Activated CD4-positive, alpha-beta memory T cell treated with anti-CD3 and anti-CD28 coated beads, Interleukin-2, amount 10 ng/mL, durations not matched to agents 7 days and 5 days (primary cell): ENCODE data around the gene ZNF431. TPM values are rescaled to one million over a fixed set of nuclear protein-coding genes. Genes with fewer than 3 reads are reported as not detected.

ENCODE experiments used
- CTCF ChIA-PET: fragments of 350-600 bp; sonication (Branson Sonifier 250); formaldehyde crosslinking; loops from one replicate; lab custom pipeline; 2021; ENCODE audit warnings: antibody characterized with exemption, inconsistent platforms; lab: Charles Lee
- POLR2A ChIA-PET: fragments of 350-600 bp; sonication (Branson Sonifier 250); formaldehyde crosslinking; loops from one replicate; lab custom pipeline; 2021; ENCODE audit warnings: antibody characterized with exemption; lab: Charles Lee
- DNase-seq: peaks from one replicate; pipeline ENCODE4 v3.0.0-alpha.2; 2020
- H3K27ac Mint-ChIP-seq: one replicate; pipeline ENCODE4 v1.8.0; 2021; ENCODE audit warnings: mild to moderate bottlenecking, mixed read lengths
- H3K27me3 Mint-ChIP-seq: one replicate; pipeline ENCODE4 v1.8.0; 2021; ENCODE audit warnings: mixed read lengths
- H3K36me3 Mint-ChIP-seq: one replicate; pipeline ENCODE4 v1.8.0; 2021; ENCODE audit warnings: low read depth, mixed read lengths
- H3K4me1 Mint-ChIP-seq: one replicate; pipeline ENCODE4 v1.8.0; 2021; ENCODE audit warnings: mixed read lengths
- H3K4me3 Mint-ChIP-seq: one replicate; pipeline ENCODE4 v1.8.0; 2021; ENCODE audit warnings: mild to moderate bottlenecking, mixed read lengths
- H3K9me3 Mint-ChIP-seq: one replicate; pipeline ENCODE4 v1.8.0; 2021; ENCODE audit warnings: mixed read lengths
- total RNA-seq, 2 experiments: library from RNA; stranded (reverse); gene quantifications; one replicate each; pipeline ENCODE4 v1.2.3, GENCODE V29; 2021

Gene ZNF431
- 10 to 100 TPM; 16.1 to 20.5 TPM for total RNA-seq

DNA sequence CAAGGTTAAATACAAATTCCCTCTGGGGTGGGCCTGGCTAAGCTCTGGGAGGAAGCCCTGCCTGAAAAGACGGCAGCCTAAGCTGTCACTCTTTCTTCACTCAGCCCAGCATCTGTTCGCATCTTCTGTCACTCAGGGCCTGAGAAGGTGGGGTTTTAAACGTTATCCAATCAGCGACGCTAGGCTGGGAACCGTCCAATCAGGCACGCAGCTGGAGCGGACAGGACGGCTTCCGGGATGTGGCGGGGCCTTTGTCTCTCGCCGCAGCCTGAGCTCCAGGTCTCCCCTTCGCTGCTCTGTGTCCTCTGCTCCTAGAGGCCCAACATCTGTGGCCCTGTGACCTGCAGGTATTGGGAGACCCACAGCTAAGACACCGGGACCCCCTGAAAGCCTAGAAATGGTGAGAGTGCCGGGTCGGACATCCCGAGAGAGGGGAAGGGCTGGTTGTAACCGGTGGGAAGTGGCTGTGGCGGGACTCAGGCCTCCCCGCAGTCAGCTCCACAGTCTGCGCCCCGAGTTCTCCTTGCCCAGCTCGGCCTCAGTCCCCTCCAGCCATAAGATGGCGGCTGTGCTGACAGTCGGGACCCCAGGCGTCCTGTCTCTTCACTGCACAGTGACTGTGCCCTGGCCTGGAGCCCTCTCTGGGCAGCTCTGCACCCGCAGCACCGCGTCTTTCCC lies at the start of gene ZNF431:
Gene ZNF431, plus strand, starts transcription at position 254 of the 678 bp plus-strand sequence. Its CDS starts 144 bp downstream, at position 398.
- Mint-ChIP-seq H3K27ac (peak within 1 kb of the TSS; percentile 91), H3K9me3 (peaks cover 27% of the 10 kb centered on the region), H3K4me3 (peak within 1 kb of the TSS; percentile 96), H3K4me1 (peaks cover 22% of the 10 kb centered on the region), H3K27me3 (no peaks in the 10 kb centered on the region), H3K36me3 (peaks cover 51% of the 10 kb centered on the region)
- ChIA-PET CTCF (interaction anchor here (0.8 to 1.0 kb wide), 4 partner anchors 64 to 577 kb away, joined by 3 to 4 read pairs (median 3); partner anchors contain the start of gene ZNF429), POLR2A (interaction anchor here (0.7 to 3.1 kb wide), 25 partner anchors 11 to 975 kb away, joined by 3 to 31 read pairs (median 6); partner anchors contain the start of genes ZNF100, ZNF429, ZNF43 and ZNF430)
- peak; percentile 93 for DNase-seq

DNA sequence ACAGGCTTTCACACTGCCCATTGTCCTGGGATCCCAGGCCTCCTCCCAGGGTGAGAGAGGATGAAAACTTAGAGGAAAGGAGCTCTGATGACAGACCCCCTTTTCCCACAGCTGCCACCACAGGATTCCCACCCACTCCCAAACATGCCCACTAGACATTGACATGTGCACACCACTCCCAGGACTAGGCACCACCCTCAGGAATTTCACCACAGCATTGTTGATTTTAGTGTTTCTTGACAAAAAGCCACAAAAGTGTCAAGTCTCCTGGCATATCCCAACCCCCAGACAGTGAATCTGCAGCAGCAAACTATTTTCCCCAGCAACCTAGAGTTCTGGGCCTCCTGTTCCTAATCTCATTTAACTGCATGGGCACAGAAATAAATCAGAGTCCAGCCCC lies 49.7 kb upstream of the ZNF431 start:
- H3K4me1 Mint-ChIP-seq, result peaks cover 3% of the 10 kb centered on the region
- POLR2A ChIA-PET, result interaction anchor here (1.2 kb wide), 2 partner anchors 10 to 50 kb away, joined by 3 read pairs; partner anchors contain the start of genes ZNF431 and ZNF714

DNA sequence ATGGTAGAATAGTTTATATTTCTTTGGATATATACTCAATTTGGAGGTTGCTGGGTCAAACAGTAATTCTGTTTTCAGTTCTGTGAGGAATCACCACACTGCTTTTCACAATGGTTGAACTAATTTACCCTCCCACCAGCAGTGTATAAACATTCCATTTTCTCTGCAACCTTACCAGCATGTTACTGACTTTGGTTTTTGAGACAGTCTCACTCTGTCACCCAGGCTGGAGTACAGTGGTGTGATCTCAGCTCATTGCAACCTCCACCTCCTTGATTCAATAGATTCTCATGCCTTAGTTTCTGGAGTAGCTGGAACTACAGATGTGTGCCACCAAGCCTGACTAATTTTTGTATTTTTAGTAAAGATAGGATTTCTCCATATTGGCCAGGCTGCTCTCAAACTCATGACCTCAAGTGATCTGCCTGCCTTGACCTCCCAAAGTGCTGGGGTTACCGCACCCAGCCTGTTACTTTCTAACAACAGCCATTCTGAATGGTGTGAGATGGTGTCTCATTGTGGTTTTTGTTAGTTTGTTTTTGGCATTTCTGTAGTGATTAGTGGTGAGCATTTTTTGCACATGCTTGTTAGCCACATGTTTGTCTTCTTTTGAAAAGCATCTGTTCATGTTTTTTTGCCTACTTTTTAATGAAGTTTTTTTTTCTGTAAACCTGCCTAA lies 47.4 kb upstream of the ZNF431 start:
- Mint-ChIP-seq H3K4me3 (no peak overlapping the region), H3K27me3 (no peaks in the 10 kb centered on the region), H3K4me1 (peaks cover 3% of the 10 kb centered on the region), H3K36me3 (peaks cover 72% of the 10 kb centered on the region), H3K9me3 (peaks cover 11% of the 10 kb centered on the region), H3K27ac (no peak overlapping the region)
- DNase-seq, result no peak
- CTCF ChIA-PET, result no interaction called here
- POLR2A ChIA-PET, result no interaction called here

More for the DNA sequence above, 49.7 kb upstream of the ZNF431 start:
- DNase-seq, result no peak
- Mint-ChIP-seq H3K9me3 (peaks cover 6% of the 10 kb centered on the region), H3K27me3 (no peaks in the 10 kb centered on the region), H3K36me3 (peaks cover 69% of the 10 kb centered on the region), H3K4me3 (no peak overlapping the region), H3K27ac (no peak overlapping the region)
- CTCF ChIA-PET, result no interaction called here

DNA sequence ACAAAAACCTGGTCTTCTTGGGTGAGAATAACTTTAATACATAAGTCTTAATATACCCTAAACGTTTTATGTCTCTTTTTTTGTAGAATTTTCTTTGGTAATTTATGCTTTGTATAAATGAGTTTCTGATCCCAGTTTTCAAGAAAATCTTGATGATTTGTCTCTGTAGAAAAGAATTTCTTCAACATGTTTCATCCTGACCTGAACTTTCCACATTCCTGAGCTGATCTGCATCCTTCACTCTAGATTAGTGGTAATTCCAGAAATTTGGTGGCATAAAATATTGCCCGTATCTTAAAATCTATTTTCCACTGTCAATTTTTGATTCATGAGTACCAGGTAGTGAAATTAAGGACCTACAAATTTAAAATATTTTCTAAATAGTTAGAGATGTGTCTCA lies 43.5 kb upstream of the ZNF431 start:
- peaks cover 73% of the 10 kb centered on the region for H3K36me3 Mint-ChIP-seq
- CTCF ChIA-PET, result no interaction called here
- no peak overlapping the region for H3K4me3 Mint-ChIP-seq
- POLR2A ChIA-PET, result no interaction called here
- no peak for DNase-seq
- no peak overlapping the region for H3K27ac Mint-ChIP-seq
- H3K9me3 Mint-ChIP-seq, result peaks cover 11% of the 10 kb centered on the region
- peaks cover 13% of the 10 kb centered on the region for H3K4me1 Mint-ChIP-seq
- no peaks in the 10 kb centered on the region for H3K27me3 Mint-ChIP-seq

DNA sequence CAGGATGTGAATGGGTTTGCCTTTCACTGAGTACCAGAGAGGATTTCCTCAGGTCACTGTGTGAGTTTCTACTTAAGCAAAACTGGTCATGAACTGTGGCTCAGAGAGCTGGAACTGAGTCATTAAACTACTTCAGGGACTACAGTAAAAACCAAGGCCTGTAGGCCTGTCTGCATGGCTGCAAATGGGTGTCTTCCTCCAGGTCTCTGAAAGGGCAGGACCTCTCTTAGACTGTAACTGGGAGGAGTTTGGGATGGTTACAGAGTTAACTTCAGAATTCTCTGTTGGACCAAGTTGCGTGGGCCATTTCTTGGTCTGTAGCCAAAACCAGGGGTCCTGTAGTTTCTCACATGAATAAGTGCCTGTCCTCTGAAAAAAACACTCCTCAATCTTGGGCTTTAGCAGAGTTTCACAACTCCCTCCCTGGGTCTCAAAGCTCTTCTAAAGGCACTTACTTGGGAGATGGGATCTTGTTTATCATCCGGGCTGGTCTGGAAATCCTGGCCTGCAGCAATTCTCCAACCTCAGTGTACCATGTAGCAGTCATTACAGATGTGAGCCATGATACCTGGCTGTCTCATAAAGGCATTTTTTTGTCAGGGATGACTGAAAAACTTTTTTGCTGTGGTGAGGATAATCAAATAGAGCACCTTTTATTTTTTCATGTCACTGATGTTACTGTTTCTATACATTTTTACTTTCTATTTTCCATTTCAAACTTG lies 40.2 kb upstream of the ZNF431 start:
- ChIA-PET CTCF (no interaction called here), POLR2A (interaction anchor here (1.5 kb wide), 1 partner anchor 40 kb away, joined by 3 read pairs; the partner anchor contains the start of gene ZNF431)
- Mint-ChIP-seq H3K27me3 (no peaks in the 10 kb centered on the region), H3K36me3 (peaks cover 75% of the 10 kb centered on the region), H3K9me3 (peaks cover 5% of the 10 kb centered on the region), H3K4me3 (no peak overlapping the region), H3K27ac (no peak overlapping the region), H3K4me1 (peaks cover 10% of the 10 kb centered on the region)
- DNase-seq, result no peak

DNA sequence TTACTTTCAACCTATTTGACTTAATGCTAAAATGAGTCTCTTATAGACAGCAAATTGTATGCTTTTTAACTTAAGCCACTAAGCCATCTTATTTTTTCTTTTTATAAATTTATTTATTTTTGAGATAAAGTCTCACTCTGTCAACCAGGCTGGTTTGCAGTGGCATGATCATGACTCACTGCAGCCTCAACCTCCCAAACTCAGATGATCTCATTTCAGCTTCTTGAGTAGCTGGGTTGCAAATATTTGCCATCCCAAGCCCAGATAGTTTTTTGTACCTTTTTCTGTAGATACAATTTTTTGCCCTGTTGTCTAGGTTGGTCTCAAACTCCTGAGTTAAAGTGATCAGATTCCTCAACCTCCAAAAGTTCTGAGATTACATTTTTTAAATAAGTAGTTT lies 32.7 kb upstream of the ZNF431 start:
- Mint-ChIP-seq H3K9me3 (peaks cover 27% of the 10 kb centered on the region), H3K4me1 (no peaks in the 10 kb centered on the region), H3K27me3 (no peaks in the 10 kb centered on the region), H3K36me3 (peaks cover 86% of the 10 kb centered on the region), H3K4me3 (no peak overlapping the region), H3K27ac (no peak overlapping the region)
- ChIA-PET POLR2A (no interaction called here), CTCF (no interaction called here)
- DNase-seq, result no peak

DNA sequence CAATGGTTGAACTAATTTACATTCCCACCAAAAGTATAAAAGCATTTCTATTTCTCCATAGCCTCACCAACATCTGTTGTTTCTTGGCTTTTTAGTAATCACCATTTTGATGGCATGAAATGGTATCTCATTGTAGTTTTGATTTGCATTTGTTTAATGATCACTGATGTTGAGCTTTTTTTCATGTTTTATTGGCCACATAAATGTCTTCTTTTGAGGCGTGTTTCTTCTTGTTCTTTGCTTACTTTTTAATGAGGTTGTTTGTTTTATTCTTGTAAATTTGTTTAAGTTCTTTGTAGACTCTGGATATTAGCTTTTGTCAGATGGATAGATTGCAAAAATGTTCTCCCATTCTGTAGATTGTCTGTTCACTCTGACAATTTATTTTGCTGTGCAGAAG lies 31.7 kb upstream of the ZNF431 start:
- peaks cover 86% of the 10 kb centered on the region for H3K36me3 Mint-ChIP-seq
- no peak overlapping the region for H3K27ac Mint-ChIP-seq
- H3K4me3 Mint-ChIP-seq, result no peak overlapping the region
- H3K4me1 Mint-ChIP-seq, result no peaks in the 10 kb centered on the region
- POLR2A ChIA-PET, result no interaction called here
- no peaks in the 10 kb centered on the region for H3K27me3 Mint-ChIP-seq
- peaks cover 36% of the 10 kb centered on the region for H3K9me3 Mint-ChIP-seq
- CTCF ChIA-PET, result no interaction called here
- no peak for DNase-seq

DNA sequence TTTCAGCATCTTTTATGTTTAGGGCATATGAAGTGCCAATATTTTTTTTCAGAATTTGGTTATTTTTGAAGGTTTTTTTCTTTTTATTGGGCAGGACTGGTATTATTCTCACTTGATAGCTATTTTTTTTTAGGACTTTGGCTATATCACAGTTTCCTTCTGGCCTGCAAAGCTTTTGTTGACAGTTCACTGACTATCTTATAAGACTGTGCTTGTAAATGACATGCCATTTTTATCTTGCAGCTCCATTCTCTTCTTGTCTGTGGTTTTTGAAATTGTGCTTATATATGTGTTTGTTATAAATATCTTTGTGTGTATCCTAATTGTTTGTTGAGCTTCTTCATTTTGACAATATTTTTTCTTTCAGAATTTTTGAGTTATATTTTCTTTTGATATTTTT lies 26.4 kb upstream of the ZNF431 start:
- DNase-seq, result no peak
- Mint-ChIP-seq H3K27ac (no peak overlapping the region), H3K4me3 (no peak overlapping the region), H3K9me3 (peaks cover 63% of the 10 kb centered on the region), H3K27me3 (no peaks in the 10 kb centered on the region), H3K4me1 (no peaks in the 10 kb centered on the region), H3K36me3 (peaks cover 85% of the 10 kb centered on the region)
- POLR2A ChIA-PET, result no interaction called here
- CTCF ChIA-PET, result no interaction called here

DNA sequence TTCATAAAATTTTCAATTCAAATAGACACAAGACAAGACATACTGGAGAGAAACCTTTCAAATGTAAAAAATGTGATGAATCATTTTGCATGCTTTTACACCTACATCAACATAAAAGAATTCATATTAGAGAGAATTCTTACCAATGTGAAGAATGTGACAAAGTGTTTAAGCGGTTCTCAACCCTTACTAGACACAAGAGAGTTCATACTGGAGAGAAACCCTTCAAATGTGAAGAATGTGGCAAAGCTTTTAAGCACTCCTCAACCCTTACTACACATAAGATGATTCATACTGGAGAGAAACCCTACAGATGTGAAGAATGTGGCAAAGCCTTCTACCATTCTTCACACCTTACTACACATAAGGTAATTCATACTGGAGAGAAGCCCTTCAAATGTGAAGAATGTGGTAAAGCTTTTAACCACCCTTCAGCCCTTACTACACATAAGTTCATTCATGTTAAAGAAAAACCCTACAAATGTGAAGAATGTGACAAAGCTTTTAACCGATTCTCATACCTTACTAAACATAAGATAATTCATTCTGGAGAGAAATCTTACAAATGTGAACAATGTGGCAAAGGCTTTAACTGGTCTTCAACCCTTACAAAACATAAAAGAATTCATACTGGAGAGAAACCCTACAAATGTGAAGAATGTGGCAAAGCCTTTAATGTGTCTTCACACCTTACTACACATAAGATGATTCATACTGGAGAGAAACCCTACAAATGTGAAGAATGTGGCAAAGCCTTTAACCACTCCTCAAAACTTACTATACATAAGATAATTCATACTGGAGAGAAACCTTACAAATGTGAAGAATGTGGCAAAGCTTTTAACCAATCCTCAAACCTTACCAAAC lies 24.6 kb upstream of the ZNF431 start:
- POLR2A ChIA-PET, result no interaction called here
- Mint-ChIP-seq H3K27ac (no peak overlapping the region), H3K36me3 (peaks cover 76% of the 10 kb centered on the region), H3K4me3 (no peak overlapping the region), H3K9me3 (peaks cover 51% of the 10 kb centered on the region), H3K27me3 (no peaks in the 10 kb centered on the region), H3K4me1 (no peaks in the 10 kb centered on the region)
- CTCF ChIA-PET, result no interaction called here
- no peak for DNase-seq

DNA sequence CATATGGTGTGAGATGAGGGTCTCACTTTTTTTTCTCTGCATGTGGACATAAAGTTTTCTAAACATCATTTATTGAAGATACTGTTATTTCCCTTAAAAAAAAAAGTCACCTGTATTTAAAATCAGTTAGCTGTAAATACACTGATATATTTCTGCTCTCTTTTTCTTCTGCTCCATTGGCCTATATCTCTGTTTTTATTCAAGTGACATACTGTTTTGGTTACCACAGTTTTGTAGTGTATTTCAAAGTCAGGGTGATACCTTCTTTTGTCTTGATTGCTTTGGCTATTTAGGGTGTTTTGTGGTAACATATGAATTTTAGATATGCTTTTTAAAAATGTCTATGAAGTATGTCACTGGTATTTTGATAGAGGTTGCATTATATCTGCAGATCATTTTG lies 15.8 kb upstream of the ZNF431 start:
- H3K9me3 Mint-ChIP-seq, result peaks cover 15% of the 10 kb centered on the region

DNA sequence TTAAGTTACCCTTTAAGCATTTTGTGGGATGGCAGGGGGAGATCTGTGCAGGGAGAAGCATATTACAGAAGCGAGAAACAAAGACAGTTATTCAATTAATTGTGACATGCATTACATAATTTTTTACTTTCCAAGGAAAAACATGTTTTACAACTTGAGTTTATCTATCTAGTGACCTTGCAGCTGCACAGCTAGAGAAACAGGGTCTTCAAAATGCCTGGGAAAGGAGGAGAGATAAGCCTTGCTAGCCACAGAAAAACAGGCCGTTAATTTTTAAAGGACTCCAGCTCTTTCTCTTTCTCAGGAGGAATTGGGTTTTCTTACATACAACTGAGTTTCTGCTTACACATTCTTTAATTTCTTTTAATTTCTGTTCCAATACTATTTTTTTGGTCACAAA lies 14.8 kb upstream of the ZNF431 start:
- no peak overlapping the region for H3K27ac Mint-ChIP-seq
- no peaks in the 10 kb centered on the region for H3K27me3 Mint-ChIP-seq
- H3K4me3 Mint-ChIP-seq, result no peak overlapping the region
- CTCF ChIA-PET, result no interaction called here
- H3K36me3 Mint-ChIP-seq, result peaks cover 10% of the 10 kb centered on the region
- POLR2A ChIA-PET, result interaction anchor here (1.1 kb wide), 1 partner anchor 15 kb away, joined by 3 read pairs; the partner anchor contains the start of gene ZNF431
- H3K9me3 Mint-ChIP-seq, result peaks cover 15% of the 10 kb centered on the region
- H3K4me1 Mint-ChIP-seq, result no peaks in the 10 kb centered on the region
- no peak for DNase-seq

More for the DNA sequence above, 15.8 kb upstream of the ZNF431 start:
- Mint-ChIP-seq H3K4me3 (no peak overlapping the region), H3K27ac (no peak overlapping the region), H3K36me3 (peaks cover 17% of the 10 kb centered on the region), H3K4me1 (no peaks in the 10 kb centered on the region), H3K27me3 (no peaks in the 10 kb centered on the region)
- POLR2A ChIA-PET, result no interaction called here
- CTCF ChIA-PET, result no interaction called here
- no peak for DNase-seq

DNA sequence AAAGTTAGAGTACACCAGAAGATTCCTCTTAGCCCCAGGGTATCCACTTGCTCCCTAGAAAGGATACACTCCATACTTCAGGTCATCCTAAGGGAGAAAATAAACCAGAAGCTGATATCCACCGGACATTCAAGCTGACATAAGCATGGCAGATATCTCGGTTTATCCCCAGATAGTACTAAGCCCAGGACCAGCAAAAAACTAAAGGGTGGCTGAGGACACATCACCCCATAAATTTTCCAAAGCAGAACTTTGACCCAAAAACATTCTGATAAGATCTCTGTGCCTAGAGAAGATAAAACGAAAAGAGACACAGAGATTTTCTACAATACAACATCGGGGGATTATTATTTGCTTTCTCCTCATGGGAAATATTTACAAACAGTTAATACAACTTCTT lies 13.9 kb upstream of the ZNF431 start:
- Mint-ChIP-seq H3K27ac (no peak overlapping the region), H3K36me3 (peaks cover 2% of the 10 kb centered on the region), H3K4me3 (no peak overlapping the region), H3K9me3 (peaks cover 15% of the 10 kb centered on the region), H3K27me3 (no peaks in the 10 kb centered on the region), H3K4me1 (no peaks in the 10 kb centered on the region)
- POLR2A ChIA-PET, result interaction anchor here (1.1 kb wide), 1 partner anchor 14 kb away, joined by 3 read pairs; the partner anchor contains the start of gene ZNF431
- CTCF ChIA-PET, result no interaction called here
- no peak for DNase-seq
